Uterus (tissue), 2 donors: ENCODE data around the gene HOXB5.

Source experiments
- POLR2A ChIP-seq, 2 donors: fragments of 450-650 bp; IDR thresholded peaks; one replicate each; pipeline ENCODE4 v1.6.1; 2016; ENCODE audit warnings: antibody characterized with exemption in 2 of 2, mild to moderate bottlenecking in 1 of 2, moderate library complexity in 1 of 2
- TF ChIP-seq, protein P1 (sequence below), 4 experiments: fragments of 200-600 bp in 2 of 4; fragments of 450-650 bp in 2 of 4; sonication (generic) in 2 of 4; IDR thresholded peaks; one replicate each; pipeline ENCODE4 v1.5.1; 2016 to 2019; ENCODE audit warnings: antibody characterized with exemption in 4 of 4, mild to moderate bottlenecking in 2 of 4, moderate library complexity in 1 of 4

DNA sequence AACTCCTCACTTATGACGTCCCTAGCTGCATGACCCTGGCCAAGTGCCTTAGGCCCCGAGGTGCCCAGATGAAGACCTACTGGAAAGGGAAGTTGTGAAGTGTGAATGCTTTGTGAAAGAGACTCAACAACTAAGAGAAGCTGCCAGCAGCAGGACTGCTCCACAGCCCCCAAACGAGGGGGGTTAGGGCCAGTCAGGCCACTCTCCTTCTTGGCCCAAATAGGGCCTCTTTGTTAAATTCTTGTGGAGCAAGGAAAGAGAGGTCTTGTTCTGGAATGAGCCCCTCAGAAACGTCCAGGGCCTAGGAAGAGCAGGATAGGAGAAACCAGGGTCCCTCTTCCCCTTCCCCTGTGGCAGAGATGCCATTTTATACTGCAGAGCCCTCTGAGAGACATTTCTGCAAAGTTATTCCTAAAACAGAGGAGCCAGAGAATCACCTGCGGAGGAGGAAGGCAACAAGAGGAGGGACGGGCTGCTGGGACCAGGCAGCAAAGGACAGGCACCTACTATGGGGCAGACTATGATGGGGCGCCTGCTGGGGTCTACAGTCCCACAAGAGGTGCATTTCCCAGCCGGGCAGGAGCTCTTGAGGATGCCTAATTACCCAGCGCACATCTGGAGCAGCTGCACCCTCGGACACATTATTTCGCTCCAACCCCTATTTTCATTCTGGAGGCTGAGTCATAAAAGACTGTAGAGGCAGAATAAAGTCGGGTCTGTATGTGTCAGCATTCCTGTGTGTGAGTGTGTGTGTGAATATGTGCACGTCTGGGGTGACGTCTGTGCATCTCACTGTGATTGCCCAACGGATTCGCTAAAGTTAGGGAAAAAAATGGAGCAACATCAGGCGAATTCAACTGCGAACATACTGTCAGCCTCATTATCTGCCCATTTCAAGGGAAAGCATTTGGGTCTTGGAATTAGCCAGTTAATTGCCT, 44.0 kb upstream of the HOXB5 start:
- TF ChIP-seq, protein P1, sequence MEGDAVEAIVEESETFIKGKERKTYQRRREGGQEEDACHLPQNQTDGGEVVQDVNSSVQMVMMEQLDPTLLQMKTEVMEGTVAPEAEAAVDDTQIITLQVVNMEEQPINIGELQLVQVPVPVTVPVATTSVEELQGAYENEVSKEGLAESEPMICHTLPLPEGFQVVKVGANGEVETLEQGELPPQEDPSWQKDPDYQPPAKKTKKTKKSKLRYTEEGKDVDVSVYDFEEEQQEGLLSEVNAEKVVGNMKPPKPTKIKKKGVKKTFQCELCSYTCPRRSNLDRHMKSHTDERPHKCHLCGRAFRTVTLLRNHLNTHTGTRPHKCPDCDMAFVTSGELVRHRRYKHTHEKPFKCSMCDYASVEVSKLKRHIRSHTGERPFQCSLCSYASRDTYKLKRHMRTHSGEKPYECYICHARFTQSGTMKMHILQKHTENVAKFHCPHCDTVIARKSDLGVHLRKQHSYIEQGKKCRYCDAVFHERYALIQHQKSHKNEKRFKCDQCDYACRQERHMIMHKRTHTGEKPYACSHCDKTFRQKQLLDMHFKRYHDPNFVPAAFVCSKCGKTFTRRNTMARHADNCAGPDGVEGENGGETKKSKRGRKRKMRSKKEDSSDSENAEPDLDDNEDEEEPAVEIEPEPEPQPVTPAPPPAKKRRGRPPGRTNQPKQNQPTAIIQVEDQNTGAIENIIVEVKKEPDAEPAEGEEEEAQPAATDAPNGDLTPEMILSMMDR (IDR thresholded peaks at IDR 0.05): no peak
- TF ChIP-seq POLR2A (IDR thresholded peaks at IDR 0.05): no peak
